GM21737 (cell line): ENCODE results near the gene RBL1.

ENCODE experiments used
- ATAC-seq: cut with Tn5 transposase; IDR thresholded peaks from one replicate; pipeline ENCODE4 v1.9.1; 2021; ENCODE audit warnings: mild to moderate bottlenecking, moderate library complexity; ENCODE audit not compliant: unreplicated experiment

Gene RBL1

GRCh38 chr20:36951979-36952738 is 143.6 kb downstream of the RBL1 start:
- no peak for ATAC-seq

GRCh38 chr20:36951198-36951978 is 144.4 kb downstream of the RBL1 start, which contains the start of gene SAMHD1:
SAMHD1 (minus strand) TSS chr20:36951708; CDS start chr20:36951643, 65 bp downstream.
- ATAC-seq = peak; percentile 86

GRCh38 chr20:36950414-36951197 is 145.2 kb downstream of the RBL1 start:
- ATAC-seq = peak; percentile 6
